ENCODE data around the gene NANP. TPM values are rescaled to one million over a fixed set of nuclear protein-coding genes. Genes with fewer than 3 reads are reported as not detected.
A peak's percentile ranks its signal among the peaks of the same experiment; 100 is the strongest.
"Not testable (repeated sequence)": the region's sequence is repeated elsewhere in the genome, so short reads cannot be mapped to it uniquely, and the experiment has no call there.

NANP gene
- total RNA-seq, 2 experiments from 2014 or later = 4.7 to 5.9 TPM

GRCh38 chr20:25629816-25630499 lies 6.1 kb upstream of the NANP start:
- CTCF ChIA-PET = no interaction called here
- Mint-ChIP-seq H3K4me3 (no peak overlapping the region), H3K27ac (no peak overlapping the region), H3K4me1 (peaks cover 9% of the 10 kb centered on the region), H3K36me3 (peaks cover 32% of the 10 kb centered on the region), H3K9me3 (ENCODE audit: low read depth) (peaks cover 19% of the 10 kb centered on the region), H3K27me3 (no peaks in the 10 kb centered on the region)
- ATAC-seq (no peak), DNase-seq (no peak)

- Mint-ChIP-seq H3K9me3 (ENCODE audit: low read depth) (peaks cover 16% of the 10 kb centered on the region), H3K4me1 (peaks cover 23% of the 10 kb centered on the region), H3K27me3 (no peaks in the 10 kb centered on the region), H3K27ac (no peak overlapping the region), H3K36me3 (peaks cover 20% of the 10 kb centered on the region), H3K4me3 (no peak overlapping the region)
- ATAC-seq (no peak), DNase-seq (no peak)
- CTCF ChIA-PET = no interaction called here
Measured at GRCh38 chr20:25626779-25627178, 3.0 kb upstream of the NANP start.

- DNase-seq = no peak
- Mint-ChIP-seq H3K9me3 (ENCODE audit: low read depth) (peaks cover 14% of the 10 kb centered on the region), H3K4me1 (peaks cover 21% of the 10 kb centered on the region), H3K27me3 (no peaks in the 10 kb centered on the region), H3K27ac (peak overlapping the region; percentile 92), H3K36me3 (peaks cover 18% of the 10 kb centered on the region), H3K4me3 (peak overlapping the region; percentile 82)
- ATAC-seq = no peak
- CTCF ChIA-PET = no interaction called here
Measured at GRCh38 chr20:25624500-25624939, 706 bp upstream of the NANP start.

- H3K4me1 Mint-ChIP-seq = peaks cover 21% of the 10 kb centered on the region
- ATAC-seq (peak; percentile 11), DNase-seq (peak; percentile 62)
- peaks cover 9% of the 10 kb centered on the region for H3K9me3 Mint-ChIP-seq (ENCODE audit: low read depth)
- CTCF ChIA-PET = no interaction called here
- H3K4me3 Mint-ChIP-seq = peak overlapping the region; percentile 82
- H3K27ac Mint-ChIP-seq = peak overlapping the region; percentile 92
- H3K27me3 Mint-ChIP-seq = no peaks in the 10 kb centered on the region
- peaks cover 17% of the 10 kb centered on the region for H3K36me3 Mint-ChIP-seq
Measured at GRCh38 chr20:25623225-25623735, 534 bp downstream of the NANP start.

- peak overlapping the region; percentile 92 for H3K27ac Mint-ChIP-seq
- H3K9me3 Mint-ChIP-seq (ENCODE audit: low read depth) = peaks cover 7% of the 10 kb centered on the region
- H3K4me3 Mint-ChIP-seq = peak overlapping the region; percentile 82
- peaks cover 14% of the 10 kb centered on the region for H3K36me3 Mint-ChIP-seq
- peaks cover 21% of the 10 kb centered on the region for H3K4me1 Mint-ChIP-seq
- no peak for ATAC-seq
- CTCF ChIA-PET = interaction anchor here (0.6 kb wide), 1 partner anchor 58 kb away, joined by 3 read pairs; no protein-coding TSS in a partner anchor
- no peaks in the 10 kb centered on the region for H3K27me3 Mint-ChIP-seq
- DNase-seq = no peak
Measured at GRCh38 chr20:25622450-25623224, 1.2 kb downstream of the NANP start.

- Mint-ChIP-seq H3K27me3 (no peaks in the 10 kb centered on the region), H3K36me3 (peaks cover 12% of the 10 kb centered on the region), H3K4me1 (peaks cover 21% of the 10 kb centered on the region), H3K4me3 (peak overlapping the region; percentile 82), H3K27ac (peak overlapping the region; percentile 20), H3K9me3 (ENCODE audit: low read depth) (peaks cover 7% of the 10 kb centered on the region)
- CTCF ChIA-PET = interaction anchor here (0.6 kb wide), 1 partner anchor 58 kb away, joined by 3 read pairs; no protein-coding TSS in a partner anchor
- ATAC-seq (no peak), DNase-seq (no peak)
Measured at GRCh38 chr20:25622049-25622448, 1.8 kb downstream of the NANP start.

- no peak overlapping the region for H3K4me3 Mint-ChIP-seq
- CTCF ChIA-PET = no interaction called here
Measured at GRCh38 chr20:25619514-25619913, 4.3 kb downstream of the NANP start.

GRCh38 chr20:25608774-25609173 lies 15.0 kb downstream of the NANP start:
- Mint-ChIP-seq H3K36me3 (peaks cover 8% of the 10 kb centered on the region), H3K27me3 (no peaks in the 10 kb centered on the region), H3K4me1 (peaks cover 2% of the 10 kb centered on the region), H3K4me3 (no peak overlapping the region), H3K27ac (no peak overlapping the region), H3K9me3 (ENCODE audit: low read depth) (no peaks in the 10 kb centered on the region)
- ATAC-seq (no peak), DNase-seq (no peak)
- CTCF ChIA-PET = no interaction called here

More at GRCh38 chr20:25619514-25619913, 4.3 kb downstream of the NANP start:
- ATAC-seq (no peak), DNase-seq (no peak)
- H3K4me1 Mint-ChIP-seq = peaks cover 19% of the 10 kb centered on the region
- no peaks in the 10 kb centered on the region for H3K9me3 Mint-ChIP-seq (ENCODE audit: low read depth)
- H3K36me3 Mint-ChIP-seq = peaks cover 12% of the 10 kb centered on the region
- no peaks in the 10 kb centered on the region for H3K27me3 Mint-ChIP-seq
- H3K27ac Mint-ChIP-seq = no peak overlapping the region

- peaks cover 5% of the 10 kb centered on the region for H3K36me3 Mint-ChIP-seq
- no peaks in the 10 kb centered on the region for H3K27me3 Mint-ChIP-seq
- H3K9me3 Mint-ChIP-seq (ENCODE audit: low read depth) = peaks cover 4% of the 10 kb centered on the region
- DNase-seq (no peak), ATAC-seq (no peak)
- no peak overlapping the region for H3K4me3 Mint-ChIP-seq
- no peak overlapping the region for H3K27ac Mint-ChIP-seq
- H3K4me1 Mint-ChIP-seq = peaks cover 6% of the 10 kb centered on the region
- CTCF ChIA-PET = no interaction called here
Measured at GRCh38 chr20:25606094-25606695, 17.6 kb downstream of the NANP start.

GRCh38 chr20:25605148-25605547 lies 18.7 kb downstream of the NANP start:
- Mint-ChIP-seq H3K27me3 (no peaks in the 10 kb centered on the region), H3K36me3 (peaks cover 3% of the 10 kb centered on the region), H3K4me1 (peaks cover 6% of the 10 kb centered on the region), H3K27ac (no peak overlapping the region), H3K4me3 (no peak overlapping the region), H3K9me3 (ENCODE audit: low read depth) (peaks cover 4% of the 10 kb centered on the region)
- no peak for DNase-seq
- ATAC-seq = no peak
- CTCF ChIA-PET = no interaction called here

- H3K4me1 Mint-ChIP-seq = peaks cover 6% of the 10 kb centered on the region
- no peaks in the 10 kb centered on the region for H3K27me3 Mint-ChIP-seq
- CTCF ChIA-PET = no interaction called here
- peaks cover 4% of the 10 kb centered on the region for H3K9me3 Mint-ChIP-seq (ENCODE audit: low read depth)
- no peak overlapping the region for H3K4me3 Mint-ChIP-seq
- H3K27ac Mint-ChIP-seq = no peak overlapping the region
- no peak for ATAC-seq
- H3K36me3 Mint-ChIP-seq = no peaks in the 10 kb centered on the region
- no peak for DNase-seq
Measured at GRCh38 chr20:25604611-25605010, 19.2 kb downstream of the NANP start.

GRCh38 chr20:25602914-25603309 lies 20.9 kb downstream of the NANP start:
- CTCF ChIA-PET; H3K4me1 Mint-ChIP-seq; H3K4me3 Mint-ChIP-seq; H3K27me3 Mint-ChIP-seq; H3K27ac Mint-ChIP-seq; DNase-seq; H3K36me3 Mint-ChIP-seq; H3K9me3 Mint-ChIP-seq (ENCODE audit: low read depth): not testable (repeated sequence)
- peak; percentile 53 for ATAC-seq

GRCh38 chr20:25602191-25602913 lies 21.5 kb downstream of the NANP start:
- CTCF ChIA-PET; H3K27ac Mint-ChIP-seq; DNase-seq; H3K4me1 Mint-ChIP-seq; H3K36me3 Mint-ChIP-seq; H3K4me3 Mint-ChIP-seq; H3K27me3 Mint-ChIP-seq; ATAC-seq; H3K9me3 Mint-ChIP-seq (ENCODE audit: low read depth): not testable (repeated sequence)

All from activated CD8-positive, alpha-beta memory T cell treated with anti-CD3 and anti-CD28 coated beads, Interleukin-2, amount 10 ng/mL, durations not matched to agents 7 days and 5 days (primary cell).